ENCODE measurements around the gene F10. TPM values are rescaled to one million over a fixed set of nuclear protein-coding genes. Genes with fewer than 3 reads are reported as not detected.

F10 gene
- total RNA-seq, 2 donors from 2014 or later = 1.0 TPM; not detected in 1

Other genes with a start within 250 kb of the F10 start
- 1 to 10 TPM; 2.0 to 3.0 TPM for gene MCF2L, start 153.6 kb upstream of the F10 start, total RNA-seq
- gene F7, start 17.0 kb upstream of the F10 start, total RNA-seq = under 1 TPM in 1 of 2 donors, not detected in 1; 0.40 TPM
- gene PROZ, start 35.8 kb downstream of the F10 start, total RNA-seq = 1 to 10 TPM in 1 of 2 donors, under 1 TPM in 1; 0.39 to 4.3 TPM
- gene PCID2, start 85.9 kb downstream of the F10 start, total RNA-seq = 100 to 1,000 TPM in 1 of 2 donors, 10 to 100 TPM in 1; 56.5 to 135 TPM
- gene CUL4A, start 86.8 kb downstream of the F10 start, total RNA-seq = 100 to 1,000 TPM in 1 of 2 donors, 10 to 100 TPM in 1; 98.9 to 100 TPM
- gene LAMP1, start 174.4 kb downstream of the F10 start, total RNA-seq = 10 to 100 TPM; 46.1 to 95.1 TPM
- under 1 TPM in 1 of 2 donors, not detected in 1; 0.26 TPM for gene GRTP1, start 241.3 kb downstream of the F10 start, total RNA-seq